ENCODE measurements around the gene ABCD2.
"Not testable (repeated sequence)": the region's sequence is repeated elsewhere in the genome, so short reads cannot be mapped to it uniquely, and the experiment has no call there.

Gene ABCD2

DNA sequence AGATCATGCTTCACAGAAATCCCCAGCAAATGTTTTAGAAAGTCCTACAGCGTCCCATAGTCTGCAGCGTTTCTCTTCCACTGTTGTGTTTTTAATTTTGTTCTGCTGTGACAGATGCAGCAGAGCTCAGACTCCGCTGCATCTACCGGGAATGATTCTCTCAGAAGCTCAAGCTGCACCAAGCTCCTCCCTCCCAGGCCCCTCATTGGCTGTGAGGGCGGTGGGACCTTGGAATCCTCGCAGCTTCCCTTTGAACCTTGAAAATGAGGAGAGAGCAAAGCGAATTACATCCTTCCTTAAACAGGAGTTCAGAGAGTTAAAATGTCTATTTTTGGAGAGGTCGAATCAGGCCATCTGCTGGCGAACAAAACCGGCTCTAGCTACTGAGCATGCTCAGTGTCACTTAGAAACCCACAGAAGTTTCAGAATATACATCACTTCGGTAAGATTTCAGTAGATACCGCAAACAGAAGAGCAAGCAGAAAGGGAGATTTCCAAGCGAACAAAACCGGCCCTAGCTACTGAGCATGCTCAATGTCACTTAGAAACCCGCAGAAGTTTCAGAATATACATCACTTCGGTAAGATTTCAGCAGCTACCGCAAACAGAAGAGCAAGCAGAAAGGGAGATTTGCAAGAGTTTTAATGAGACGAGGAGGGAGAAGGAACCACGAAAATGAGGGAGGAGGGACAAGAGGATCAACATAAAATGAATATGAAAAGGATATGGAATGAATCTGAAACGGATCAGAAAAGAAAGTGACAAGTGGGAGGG is at the start of gene ABCD2:
Gene ABCD2 (minus strand): TSS at position 144 of the 774 bp plus-strand sequence. CDS start 188 bp downstream, outside the sequence.
- DNase-seq (ENCODE audit: low read depth), result peak; percentile 65

DNA sequence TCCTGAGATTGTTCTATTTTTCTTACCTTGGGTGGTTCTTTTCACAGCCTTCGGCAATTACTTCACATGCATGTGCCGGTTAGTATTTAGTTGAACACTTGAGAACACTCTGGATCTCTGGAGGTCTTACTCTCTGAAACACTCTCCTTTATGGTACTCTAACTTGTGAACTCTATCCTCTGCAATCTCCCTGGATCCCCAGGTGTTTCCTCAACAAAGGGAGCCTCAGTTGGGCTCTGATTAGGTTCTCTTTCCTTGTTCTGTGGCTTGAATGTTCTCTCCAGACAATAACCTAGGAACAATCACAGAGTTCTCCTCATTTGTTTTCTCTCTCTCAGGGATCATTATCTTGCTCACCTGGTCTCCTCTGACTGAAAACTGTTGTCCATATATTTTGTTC is 40.5 kb upstream of the ABCD2 start:
- DNase-seq (ENCODE audit: low read depth), result no peak

DNA sequence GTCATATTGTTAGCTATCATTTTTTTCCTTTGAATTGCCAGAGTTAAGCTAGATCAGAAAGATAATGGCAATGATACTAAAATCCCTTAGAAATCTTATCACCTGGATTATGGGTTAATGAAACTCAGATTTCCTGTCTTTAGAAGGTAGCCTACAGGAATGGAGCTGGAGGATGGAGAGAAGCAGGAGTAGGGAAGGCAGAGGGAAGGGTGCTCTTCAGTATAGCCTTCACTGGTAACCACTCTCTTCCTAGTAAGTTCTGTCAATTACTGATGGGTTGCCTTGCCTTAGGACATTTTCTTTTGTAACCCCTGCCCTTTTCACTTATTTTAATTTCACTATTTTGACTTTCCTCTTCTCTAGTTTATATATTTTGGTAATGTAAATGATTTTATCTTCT is 27.8 kb upstream of the ABCD2 start:
- DNase-seq (ENCODE audit: low read depth), result no peak

DNA sequence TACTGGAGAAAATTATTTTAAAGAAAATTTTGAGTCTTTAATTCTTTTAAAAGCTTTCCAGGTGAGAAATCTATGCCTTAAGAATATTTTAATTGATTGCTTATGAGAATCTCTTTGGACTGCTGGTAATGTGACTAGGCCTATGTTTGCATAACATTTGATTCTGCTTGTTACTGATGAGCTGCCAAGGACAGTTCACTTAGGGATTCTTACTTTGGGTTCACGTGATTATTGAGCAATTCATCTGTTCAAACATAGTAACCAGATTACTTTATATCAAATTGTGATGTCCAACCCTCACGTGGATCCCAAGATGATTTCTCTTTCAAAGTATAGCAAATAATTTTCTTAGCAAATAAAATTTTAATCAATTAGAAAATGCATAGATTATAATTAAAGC is 27.4 kb upstream of the ABCD2 start:
- DNase-seq (ENCODE audit: low read depth), result no peak

DNA sequence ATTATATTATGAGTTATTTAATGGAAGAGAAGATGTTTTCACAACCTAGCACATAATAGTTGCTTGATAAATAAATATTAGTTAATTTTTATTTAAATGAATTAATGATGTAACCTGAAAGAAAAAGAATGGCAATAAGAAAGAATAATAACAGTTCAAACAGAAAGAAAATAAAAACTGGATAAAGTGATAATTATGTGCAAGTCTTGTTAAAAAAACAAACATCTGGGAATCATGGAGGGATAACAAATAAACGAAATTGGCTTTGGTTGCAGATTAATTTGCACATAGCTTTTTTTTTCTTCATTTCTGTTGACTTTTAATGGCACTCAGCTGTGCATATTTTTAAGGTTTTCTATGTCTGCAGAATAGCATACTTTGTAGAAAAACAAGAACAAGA is 23.4 kb upstream of the ABCD2 start:
- no peak for DNase-seq (ENCODE audit: low read depth)

DNA sequence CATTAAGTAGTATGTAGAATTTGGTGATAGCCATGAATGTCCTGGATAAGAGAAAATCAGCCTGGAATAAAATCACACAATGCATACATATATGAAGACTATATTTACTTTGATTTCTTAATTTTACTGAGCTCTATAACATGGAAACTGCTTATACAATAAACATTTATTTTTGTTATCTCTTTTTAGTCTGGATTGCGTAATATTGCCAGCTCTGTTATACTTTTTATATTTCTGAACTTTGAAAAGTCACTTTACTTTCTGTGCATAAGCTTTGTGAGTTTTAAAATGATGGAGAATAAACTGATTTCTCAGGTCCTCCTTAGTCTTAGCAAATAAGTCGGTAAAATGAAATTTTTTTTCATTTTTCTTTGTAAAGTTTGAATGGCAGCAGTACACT is 19.2 kb upstream of the ABCD2 start:
- no peak for DNase-seq (ENCODE audit: low read depth)

DNA sequence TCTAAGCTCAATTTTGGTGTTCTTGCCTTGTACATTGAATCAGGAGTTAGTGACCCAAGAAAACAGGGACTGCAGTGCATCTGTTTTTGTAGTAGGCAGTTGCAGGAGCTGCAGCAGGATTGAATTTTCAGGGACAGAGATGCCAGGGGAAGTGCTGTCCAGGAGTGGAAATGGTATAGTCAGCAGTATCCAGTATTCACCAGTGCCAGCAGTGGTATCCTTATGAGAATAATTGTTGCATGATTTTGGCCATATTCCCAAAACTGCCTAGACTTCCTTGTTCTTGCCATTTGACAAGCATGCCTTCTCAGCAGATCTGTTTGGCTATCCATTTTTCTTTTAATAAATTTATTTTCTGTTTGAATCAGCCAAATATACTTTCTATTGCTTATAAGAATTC is 18.6 kb upstream of the ABCD2 start:
- DNase-seq (ENCODE audit: low read depth), result no peak

DNA sequence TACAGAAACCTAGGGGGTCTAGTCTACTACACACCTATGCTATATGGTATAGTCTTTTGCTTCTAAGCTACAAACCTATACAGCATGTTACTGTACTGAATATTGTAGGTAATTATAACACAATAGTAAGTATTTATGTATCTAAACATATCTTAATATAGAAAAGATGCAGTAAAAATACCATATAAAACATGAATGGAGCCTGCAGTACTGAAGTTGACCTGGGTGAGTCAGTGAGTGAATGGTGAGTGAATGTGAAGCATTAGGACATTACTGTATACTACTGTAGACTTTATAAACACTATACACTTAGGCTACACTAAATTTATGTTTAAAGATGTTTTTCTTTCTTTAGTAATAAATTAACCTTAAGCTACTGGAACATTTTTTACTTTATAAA is 13.1 kb upstream of the ABCD2 start:
- DNase-seq (ENCODE audit: low read depth), result no peak

DNA sequence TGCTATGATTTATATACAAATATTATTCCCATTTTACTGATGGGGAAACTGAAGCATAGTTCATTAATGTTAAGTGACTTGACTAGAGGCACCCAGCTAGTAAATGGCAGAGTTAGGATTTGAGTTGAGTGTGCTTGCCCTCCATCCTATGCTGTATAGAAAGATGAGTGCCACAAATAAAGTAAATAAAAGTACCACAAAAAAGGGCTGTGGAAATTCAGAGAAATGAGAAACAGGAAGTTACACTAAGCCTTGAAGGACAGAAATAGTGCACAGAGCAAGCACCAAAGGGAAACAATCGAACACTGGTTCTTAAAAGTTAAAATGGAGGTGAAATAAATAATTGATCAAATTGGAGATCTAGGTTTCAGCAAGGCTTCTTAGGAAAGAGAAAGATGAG is 9.2 kb upstream of the ABCD2 start:
- DNase-seq (ENCODE audit: low read depth), result no peak

DNA sequence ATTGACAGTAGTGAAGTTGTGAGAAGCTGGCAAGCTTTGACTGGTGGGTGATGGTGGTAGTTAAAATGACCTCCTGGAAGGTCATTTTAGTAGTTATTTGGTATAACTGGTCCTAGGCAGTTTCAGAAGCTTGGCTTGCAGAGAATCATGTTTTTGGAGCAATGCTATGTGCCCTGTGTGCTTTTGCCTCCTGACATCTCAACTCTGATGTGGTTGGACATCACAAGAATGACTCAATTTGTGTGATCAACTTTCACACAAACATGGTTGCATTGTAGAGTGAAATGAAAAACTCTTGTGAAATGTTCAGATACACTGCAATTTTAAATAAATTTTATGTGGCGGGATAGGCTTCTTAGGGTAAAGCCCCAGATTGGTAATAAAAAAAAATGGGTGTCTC is 8.3 kb upstream of the ABCD2 start:
- no peak for DNase-seq (ENCODE audit: low read depth)

DNA sequence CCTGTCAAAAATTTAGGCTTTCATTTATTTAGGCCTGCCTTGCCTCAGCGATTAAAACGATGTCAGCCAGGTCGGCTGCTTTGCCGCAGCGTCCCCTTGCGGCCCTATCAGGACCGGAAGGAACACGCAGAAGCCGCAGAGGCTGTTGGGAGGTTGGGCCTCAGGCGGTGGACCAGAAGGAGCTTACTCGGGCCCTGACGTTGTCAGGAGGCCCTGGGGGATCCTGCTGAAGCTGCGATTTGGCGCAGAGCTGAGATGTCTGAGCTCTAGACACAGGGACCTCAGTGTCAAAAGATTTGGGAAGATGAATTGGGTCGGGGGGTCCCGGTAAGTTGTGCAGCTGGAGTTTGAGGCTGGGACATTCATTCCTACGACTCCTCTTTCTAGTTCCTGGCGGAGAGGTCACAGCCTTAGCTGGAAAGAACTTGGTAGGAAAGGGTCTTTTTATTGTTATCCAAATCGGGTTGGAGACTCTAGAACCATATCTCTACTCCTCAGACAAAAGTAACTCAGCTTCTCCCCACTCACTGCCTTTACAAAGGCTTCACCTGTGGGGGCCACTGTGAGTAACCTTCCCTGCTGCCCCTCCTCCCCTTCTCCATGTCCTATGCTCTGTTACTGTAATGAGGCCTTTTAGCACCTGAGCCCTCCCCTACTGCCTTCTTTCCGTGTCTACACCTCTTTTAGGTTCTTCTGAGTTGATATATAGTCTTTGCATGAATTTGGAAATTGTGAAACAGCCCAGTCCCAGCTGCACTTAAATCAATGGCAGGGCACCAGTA is 6.6 kb upstream of the ABCD2 start:
- no peak for DNase-seq (ENCODE audit: low read depth)

DNA sequence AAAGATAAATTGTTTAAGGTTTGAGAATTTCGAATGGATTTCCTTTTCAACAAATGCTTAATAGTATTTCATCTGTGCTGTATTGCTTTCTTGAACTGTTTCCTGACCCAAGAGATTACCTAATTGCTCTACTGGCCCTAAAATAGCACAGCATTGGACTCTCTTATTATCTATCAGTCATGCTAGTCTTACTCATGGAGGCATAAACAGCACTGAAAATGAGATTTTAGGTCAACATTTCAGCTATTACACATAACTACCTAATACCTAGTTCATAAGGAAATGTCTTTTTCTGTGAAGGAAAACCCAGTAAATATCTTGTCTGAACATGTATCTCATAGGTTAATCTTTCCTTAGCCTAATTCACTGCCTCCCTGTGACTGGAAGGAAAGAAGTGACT is 4.3 kb upstream of the ABCD2 start:
- DNase-seq (ENCODE audit: low read depth), result no peak

DNA sequence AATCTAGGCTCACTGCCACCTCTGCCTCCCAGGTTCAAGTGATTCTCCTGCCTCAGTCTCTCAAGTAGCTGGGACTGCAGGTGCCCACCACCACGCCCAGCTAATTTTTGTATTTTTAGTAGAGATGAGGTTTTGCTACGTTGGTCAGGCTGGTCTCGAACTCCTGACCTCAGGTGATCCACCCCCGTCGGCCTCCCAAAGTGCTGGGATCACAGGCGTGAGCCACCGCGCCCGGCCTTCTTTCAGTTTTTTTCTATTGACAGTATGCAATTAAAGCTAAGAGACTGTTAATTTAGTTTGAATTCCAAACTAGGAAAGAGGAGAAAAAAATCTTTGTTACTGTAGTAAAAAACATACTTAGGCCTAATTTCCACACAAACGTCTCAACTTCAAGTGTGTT is 3.6 kb upstream of the ABCD2 start:
- not testable (repeated sequence) for DNase-seq (ENCODE audit: low read depth)

DNA sequence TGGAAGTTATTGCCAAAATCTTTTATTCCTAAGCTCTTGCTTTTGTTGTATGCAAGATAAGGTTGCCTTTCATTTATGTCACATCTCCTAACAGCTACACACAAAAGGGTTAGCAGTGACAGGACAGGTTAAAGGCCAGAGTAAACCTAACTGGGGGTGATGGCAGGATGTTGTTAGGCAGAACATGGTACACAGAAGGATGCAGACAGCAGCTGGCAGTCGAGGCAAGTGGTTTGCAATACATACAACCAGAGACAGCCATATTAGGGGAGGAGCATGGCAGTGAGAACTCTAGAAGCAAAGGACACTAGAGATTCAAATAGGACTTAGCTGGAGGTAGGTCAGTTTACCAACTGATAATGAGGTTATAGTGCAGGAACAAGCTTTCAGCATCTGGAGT is 2.7 kb upstream of the ABCD2 start:
- DNase-seq (ENCODE audit: low read depth), result no peak

DNA sequence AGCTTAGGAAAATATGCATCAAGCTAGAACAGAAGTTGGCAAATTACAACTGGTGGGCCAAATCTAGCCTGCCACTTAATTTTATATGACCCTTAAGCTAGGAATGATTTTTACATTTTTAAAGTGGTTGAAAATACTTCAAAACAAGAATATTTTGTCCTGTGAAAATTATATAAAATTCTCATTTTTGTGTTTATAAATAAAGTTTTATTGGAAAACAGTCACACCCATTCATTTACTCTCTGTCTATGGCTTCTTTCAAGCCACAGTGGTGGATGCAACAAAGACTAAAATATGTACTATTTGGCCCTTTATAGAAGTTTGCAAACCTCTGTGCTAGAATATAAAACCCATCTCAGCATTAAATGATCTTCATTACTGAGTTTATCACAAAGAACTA is 2.1 kb upstream of the ABCD2 start:
- no peak for DNase-seq (ENCODE audit: low read depth)

DNA sequence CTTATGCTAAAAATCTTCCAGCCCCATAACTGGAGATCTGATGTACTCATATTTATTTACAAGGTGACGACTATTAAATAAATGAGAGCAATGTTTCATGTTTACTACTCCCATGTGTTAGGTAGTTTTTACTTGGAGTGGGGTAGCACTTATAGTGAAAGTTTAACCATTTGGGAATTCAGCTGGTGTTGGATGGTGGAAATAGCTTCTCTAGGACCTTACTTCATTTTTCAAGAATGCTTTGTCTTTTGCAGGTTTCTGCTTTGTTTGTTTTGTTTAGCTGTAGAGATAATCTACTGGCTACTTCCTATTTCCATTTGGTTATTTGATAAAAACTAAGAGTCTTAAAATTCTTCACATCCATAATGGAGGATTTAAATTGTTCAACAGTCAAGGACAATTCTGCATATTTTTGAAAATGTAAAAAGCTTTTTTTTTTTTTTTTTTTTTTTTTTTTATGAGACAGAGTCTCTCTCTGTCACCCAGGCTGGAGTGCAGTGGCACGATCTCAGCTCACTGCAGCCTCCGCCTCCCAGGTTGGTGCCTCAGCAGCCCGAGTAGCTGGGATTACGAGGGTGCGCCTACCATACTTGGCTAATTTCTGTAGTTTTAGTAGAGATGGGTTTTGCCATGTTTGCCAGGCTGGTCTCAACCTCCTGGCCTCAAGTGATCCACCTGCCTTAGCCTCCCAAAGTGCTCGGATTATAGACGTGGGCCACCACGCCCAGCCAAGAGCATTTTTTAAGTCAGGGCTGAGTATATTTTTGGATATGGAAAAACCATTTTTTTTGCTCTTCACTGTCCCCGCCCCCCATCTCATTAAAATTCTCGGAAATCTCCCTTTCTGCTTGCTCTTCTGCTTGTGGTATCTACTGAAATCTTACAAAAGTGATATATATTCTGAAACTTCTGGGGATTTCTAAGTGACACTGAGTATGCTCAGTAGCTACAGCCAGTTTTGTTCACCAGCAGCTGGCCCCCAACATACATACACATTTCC is 1.4 kb upstream of the ABCD2 start:
- DNase-seq (ENCODE audit: low read depth), result no peak

DNA sequence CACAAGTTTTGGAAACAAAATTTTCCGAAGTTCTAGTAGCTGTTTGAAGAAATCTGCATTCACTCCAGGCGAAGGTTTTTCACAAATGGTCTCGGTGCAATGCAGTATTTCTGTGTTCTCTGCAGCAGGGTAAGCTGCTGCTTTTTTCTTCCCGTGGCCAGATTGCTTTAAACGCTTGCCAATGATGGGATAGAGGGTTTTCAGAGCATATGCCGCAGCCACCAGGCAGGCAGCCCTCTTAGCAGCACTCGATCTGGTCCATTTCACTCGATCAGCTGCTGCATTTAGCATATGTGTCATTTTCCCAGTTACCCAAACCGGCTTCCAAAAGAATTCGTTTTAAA is 315 bp downstream of the ABCD2 start:
- DNase-seq (ENCODE audit: low read depth), result no peak

DNA sequence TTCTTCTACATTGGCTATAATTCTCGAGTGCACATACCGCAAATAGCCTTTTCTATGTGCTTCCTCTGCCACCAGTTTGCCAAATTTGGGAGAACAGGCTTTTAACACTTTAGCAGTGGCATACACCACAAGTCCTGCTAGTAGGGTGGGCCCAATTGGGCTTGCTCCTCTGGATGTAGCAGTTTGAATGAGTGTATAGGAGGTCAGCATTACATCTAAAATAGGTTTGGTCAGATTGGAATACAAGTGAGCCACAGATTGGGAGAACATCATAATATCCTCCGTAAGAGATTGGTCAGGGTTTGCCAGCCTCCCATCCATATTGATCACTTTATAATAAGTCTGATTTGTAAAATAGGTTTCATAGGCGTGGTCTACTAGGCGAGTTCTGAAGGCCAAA is 902 bp downstream of the ABCD2 start:
- no peak for DNase-seq (ENCODE audit: low read depth)

DNA sequence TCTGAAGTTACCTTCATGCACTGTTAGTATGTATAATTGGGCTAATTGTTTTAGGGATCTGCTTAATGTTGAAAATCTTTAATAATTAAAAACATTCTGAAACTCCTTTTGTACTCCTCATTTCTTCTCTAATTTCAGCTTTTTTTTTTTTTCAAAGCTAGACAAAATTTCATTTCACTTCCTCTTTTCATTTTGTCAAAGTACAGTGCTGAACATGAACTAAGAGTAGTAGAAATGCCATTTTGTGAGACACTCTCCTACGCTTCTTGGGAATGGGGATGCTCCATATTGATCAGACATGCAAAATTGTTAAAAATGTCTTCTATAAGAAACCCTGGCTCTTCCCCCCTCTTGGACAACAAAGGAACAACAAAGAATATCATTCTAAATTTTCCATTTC is 1.7 kb downstream of the ABCD2 start:
- no peak for DNase-seq (ENCODE audit: low read depth)

DNA sequence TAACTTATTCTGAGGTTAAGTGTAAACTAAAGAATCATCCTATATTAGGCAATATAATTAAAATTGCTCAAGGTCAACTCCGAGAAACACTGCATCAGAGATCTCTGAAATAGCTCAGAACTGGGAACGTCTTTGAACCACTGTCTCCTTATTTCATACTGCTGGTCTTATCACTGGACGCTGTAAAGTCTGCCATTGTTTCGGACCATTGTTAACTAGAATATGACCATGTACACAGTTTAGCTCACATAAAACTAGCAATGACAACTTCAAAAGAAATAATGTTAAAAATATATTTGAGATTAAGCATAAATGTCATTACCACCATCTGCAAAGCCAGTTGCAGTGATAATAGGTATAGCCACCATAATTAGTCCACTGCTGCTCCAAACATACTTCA is 2.9 kb downstream of the ABCD2 start:
- DNase-seq (ENCODE audit: low read depth), result no peak

DNA sequence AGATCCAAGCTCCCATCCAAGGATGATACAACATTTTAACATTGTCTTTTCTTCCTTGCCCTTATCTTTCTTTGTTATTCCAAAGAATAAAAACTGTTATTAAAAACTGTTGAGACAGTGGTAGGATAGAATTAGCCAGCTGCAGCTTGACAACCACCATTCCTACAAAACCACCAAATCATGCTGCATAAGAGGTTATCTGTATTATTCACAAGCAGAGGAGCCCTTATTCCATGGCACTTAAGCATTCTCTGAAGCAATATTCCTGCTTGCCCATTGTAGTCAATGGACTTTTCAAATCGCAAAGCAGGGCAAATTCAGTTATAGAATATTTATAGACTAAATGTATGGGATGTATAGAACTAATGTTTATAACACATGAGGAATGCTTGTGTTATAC is 3.4 kb downstream of the ABCD2 start:
- no peak for DNase-seq (ENCODE audit: low read depth)

DNA sequence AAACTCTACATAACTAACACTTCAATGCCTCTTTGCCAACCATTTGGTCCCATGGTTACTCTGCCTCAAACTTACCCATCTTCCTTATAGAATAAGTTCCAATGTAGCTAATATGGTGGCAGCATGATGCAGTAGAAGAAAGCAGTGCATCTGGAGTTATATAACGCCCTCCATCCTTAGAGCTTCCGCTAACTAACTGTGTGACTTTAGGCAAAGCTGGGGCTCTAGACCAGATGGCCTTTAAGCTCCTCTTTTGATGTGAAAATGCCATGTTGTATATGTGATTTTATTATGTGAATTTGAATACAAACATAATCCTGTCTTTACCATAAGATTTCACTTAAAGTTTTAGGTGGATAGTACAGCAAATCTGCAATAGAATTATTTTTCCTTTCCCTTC is 6.1 kb downstream of the ABCD2 start:
- DNase-seq (ENCODE audit: low read depth), result no peak

DNA sequence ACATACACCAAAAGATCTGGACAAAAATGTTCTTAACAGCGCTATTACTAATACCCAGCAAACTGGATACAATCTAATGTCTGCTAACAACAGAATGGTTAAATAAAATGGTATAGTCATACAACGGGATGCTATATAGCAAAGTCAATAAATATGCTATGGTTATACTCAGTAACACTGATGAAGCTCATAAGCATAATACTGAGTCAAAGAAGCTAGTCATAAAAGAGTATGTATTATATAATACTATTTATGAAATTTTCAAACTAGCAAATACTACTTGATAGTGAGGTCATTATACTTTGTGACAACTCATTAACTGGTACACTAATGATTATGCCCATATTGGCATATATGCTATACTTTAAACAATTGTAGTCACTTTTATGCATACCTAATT is 7.4 kb downstream of the ABCD2 start:
- DNase-seq (ENCODE audit: low read depth), result no peak
